ENCODE results near the gene NABP1.

The NABP1 gene

GRCh38 chr2:191707542-191707941, 29.6 kb downstream of the NABP1 start:
- DNase-seq (ENCODE audit: low read depth): no peak

- DNase-seq (ENCODE audit: low read depth): no peak
Measured at GRCh38 chr2:191710411-191710900, 32.5 kb downstream of the NABP1 start.

GRCh38 chr2:191711621-191712020, 33.7 kb downstream of the NABP1 start:
- DNase-seq (ENCODE audit: low read depth): no peak

GRCh38 chr2:191713837-191714236, 35.9 kb downstream of the NABP1 start:
- DNase-seq (ENCODE audit: low read depth): no peak

- no peak for DNase-seq (ENCODE audit: low read depth)
Measured at GRCh38 chr2:191714925-191715324, 37.0 kb downstream of the NABP1 start.

GRCh38 chr2:191715471-191715870, 37.5 kb downstream of the NABP1 start:
- no peak for DNase-seq (ENCODE audit: low read depth)

GRCh38 chr2:191719261-191719660, 41.3 kb downstream of the NABP1 start:
- no peak for DNase-seq (ENCODE audit: low read depth)

- no peak for DNase-seq (ENCODE audit: low read depth)
Measured at GRCh38 chr2:191719938-191720337, 42.0 kb downstream of the NABP1 start.

- DNase-seq (ENCODE audit: low read depth): no peak
Measured at GRCh38 chr2:191721331-191721730, 43.4 kb downstream of the NABP1 start.

GRCh38 chr2:191724015-191724414, 46.1 kb downstream of the NABP1 start:
- no peak for DNase-seq (ENCODE audit: low read depth)

- DNase-seq (ENCODE audit: low read depth): no peak
Measured at GRCh38 chr2:191728750-191729624, 51.1 kb downstream of the NABP1 start.

GRCh38 chr2:191730263-191730662, 52.3 kb downstream of the NABP1 start:
- DNase-seq (ENCODE audit: low read depth): no peak

Data from stimulated activated CD8-positive, alpha-beta memory T cell treated with anti-CD3 and anti-CD28 coated beads, Interleukin-15, amount 100 ng/mL, for 24 hours (primary cell).